Fibroblast of peridontal ligament (primary cell): Measurements from ENCODE around the gene TSHZ1.

ENCODE experiments used
- DNase-seq: peaks from one replicate; pipeline ENCODE4 v3.0.0-alpha.2; 2010; ENCODE audit errors: extremely low read depth

Gene TSHZ1

GRCh38 chr18:75221897-75222296 is 11.3 kb downstream of the TSHZ1 start:
- no peak for DNase-seq

DNA sequence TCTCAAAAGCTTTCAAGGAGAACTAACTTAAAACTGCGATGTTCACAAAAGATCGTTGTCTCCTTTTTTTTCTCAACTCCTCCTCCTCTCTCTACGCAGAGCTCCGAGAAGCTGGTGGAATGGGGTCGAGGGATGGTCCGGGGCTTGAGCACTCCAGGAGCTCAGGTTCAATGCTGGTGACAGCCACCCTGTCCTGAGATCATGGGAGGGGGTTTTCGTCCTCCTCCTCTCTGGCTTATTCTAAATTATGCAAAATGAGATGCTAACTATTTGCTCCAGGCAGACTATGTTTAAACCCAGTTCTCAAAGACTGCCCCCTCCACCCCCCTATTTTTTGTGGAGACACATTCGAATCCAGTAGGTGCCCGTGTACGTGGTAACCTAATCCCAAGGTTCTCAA is 11.8 kb downstream of the TSHZ1 start:
- no peak for DNase-seq

- peak; percentile 46 for DNase-seq
Observed at GRCh38 chr18:75223687-75224347, 13.2 kb downstream of the TSHZ1 start.

DNA sequence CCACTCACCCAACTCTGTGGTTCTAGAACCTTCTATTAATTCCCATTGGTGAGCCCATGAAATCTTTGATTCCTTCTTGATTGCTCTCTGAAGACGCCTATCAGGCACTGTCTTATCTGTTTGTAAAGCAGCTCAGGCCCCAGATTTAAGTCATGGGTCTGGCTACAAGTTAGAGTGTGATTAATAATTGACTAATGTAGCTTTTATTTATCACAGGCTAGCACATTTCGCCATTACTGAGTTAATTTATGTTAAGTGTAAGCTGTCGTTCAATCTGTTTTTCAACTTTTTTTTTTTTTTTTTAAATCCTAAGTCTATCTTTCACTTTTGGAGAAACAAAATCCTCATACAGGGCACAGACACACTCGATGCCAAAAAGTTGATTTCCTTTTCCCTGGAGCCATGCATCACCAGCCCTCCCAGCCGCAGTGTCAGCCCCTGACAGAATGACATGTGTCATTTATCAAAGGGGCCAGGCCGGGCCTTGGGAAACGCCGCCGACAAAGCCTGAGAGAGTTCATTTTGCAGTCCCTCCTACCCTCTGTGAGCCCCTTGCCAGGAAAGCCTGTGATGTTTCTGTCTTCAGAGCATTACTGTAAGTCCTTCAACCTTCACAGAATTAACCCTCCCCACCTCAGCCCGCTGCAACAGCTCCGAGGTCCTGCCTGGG is 15.8 kb downstream of the TSHZ1 start:
- peak; percentile 27 for DNase-seq

DNA sequence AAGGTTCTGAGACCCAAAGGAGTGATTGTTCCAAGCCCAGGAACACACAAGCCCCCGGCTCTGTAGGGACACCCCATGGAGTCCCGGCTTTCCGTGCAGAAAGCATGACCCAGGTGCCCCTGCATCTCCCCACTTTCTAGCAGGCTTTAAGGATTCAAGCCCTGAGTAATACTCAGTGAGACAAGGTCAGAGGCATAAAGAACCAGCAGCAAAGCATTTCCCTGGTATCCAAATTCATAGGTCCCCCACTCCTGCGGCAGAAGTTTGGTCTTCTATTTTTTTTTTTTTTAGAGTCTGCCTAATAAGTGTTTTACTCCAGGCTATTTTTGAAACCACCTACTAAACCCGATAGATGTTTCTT is 16.3 kb downstream of the TSHZ1 start:
- DNase-seq = no peak

GRCh38 chr18:75227535-75228296 is 17.1 kb downstream of the TSHZ1 start:
- DNase-seq = no peak

GRCh38 chr18:75228967-75229366 is 18.4 kb downstream of the TSHZ1 start:
- no peak for DNase-seq

DNA sequence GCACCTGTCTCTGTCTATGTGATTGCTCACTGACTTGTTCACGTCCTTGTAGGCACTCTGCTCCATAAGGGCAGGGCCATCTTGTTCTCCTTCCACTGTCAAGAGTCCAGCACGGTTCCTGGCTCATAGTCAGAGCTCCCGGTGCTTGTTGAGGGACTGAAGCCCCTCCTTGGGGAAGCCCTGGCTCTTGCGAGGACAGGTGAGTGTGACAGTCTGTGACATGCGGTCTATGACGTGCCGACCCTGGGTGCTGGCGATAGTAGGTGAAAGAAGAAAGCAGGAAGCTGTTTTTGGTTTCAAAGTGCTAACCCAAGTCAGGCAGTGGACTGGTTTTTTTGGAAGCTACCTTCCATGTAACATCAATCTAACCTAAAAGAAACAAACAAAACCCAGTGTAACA is 18.8 kb downstream of the TSHZ1 start:
- DNase-seq = no peak

DNA sequence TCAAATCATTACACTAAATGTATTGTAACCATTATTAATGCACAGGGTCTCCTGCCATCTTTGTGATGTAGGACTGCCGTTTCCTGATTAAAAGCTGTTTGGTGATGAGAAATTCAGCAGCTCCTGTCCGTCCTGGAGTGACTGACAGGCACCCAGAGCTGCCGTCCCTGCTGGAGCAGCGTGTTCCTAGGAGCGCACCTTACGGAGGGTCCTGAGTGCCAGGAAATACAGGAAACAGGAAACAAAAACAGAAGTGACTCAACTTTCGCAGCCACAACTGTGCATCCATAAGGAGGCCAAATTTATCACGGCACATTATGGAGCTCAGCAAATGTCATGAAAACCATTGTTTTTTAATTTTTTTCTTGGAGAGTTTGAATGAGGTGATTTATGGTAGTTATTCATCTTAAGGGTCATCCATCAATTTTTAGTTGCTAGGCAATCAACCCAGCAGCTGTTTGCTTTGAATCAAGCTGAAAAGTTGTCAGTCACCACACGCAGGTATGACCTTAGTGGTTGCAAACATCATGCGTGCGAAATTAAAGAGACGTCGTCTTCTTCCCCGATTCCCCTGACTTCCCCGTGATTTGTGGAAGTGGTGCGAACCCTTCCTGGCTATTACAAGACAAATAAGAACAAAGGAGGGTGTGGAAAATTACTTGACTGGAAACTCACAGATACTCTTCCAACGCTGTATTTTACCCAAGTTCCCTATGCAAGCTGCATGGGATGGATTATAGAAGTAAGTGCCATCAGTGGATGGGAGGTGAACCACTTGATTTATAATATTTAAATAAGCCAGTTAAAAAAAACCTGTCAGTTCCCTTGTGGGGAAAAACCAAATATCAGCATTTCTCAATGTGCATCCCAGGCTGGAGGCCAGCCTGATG is 19.8 kb downstream of the TSHZ1 start:
- DNase-seq = no peak

- no peak for DNase-seq
Observed at GRCh38 chr18:75231053-75231406, 20.4 kb downstream of the TSHZ1 start.

DNA sequence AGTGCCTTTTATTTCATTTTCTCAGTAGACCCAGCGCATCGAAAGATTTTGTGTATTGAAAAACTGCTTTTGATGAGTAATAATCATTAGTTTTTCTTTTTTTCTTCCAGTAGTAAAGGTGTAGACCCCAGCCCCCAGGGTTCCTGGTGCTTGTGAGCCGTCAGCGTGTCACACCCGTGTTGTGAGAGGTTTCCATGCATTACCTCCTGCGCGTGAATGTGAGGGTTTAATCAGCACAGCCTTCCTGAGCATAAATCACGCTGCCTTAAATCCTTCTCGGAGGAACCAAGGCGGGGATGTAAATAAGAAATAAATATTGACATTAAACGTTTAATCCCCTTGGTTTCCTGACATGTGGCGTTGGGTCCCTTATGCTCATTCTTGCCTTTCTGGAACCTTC is 24.3 kb downstream of the TSHZ1 start:
- DNase-seq = no peak

- no peak for DNase-seq
Observed at GRCh38 chr18:75235896-75236295, 25.3 kb downstream of the TSHZ1 start.

- DNase-seq = no peak
Observed at GRCh38 chr18:75238100-75238499, 27.5 kb downstream of the TSHZ1 start.

GRCh38 chr18:75238786-75239185 is 28.2 kb downstream of the TSHZ1 start:
- no peak for DNase-seq

DNA sequence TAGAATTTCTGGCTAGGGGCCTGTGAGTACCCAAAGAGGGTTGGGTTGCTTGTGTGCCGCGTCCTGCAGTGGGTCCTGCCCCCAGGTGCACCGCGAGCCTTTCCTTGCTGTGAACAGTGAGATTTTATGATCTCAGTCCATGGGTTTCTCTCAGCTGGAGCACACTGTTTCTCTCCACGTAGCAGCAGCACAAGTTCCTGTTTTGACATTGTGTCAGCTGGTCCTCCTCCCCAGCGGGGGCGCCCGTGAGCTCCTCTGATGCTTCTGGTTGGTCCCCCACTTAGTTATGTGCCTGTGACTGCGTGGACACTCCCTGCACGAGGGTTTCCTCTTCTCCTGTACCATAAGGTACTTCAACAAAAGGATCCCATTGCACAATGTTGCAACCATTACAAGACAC is 29.8 kb downstream of the TSHZ1 start:
- no peak for DNase-seq

- no peak for DNase-seq
Observed at GRCh38 chr18:75241705-75242104, 31.1 kb downstream of the TSHZ1 start.

- no peak for DNase-seq
Observed at GRCh38 chr18:75244351-75245313, 34.0 kb downstream of the TSHZ1 start.

GRCh38 chr18:75246721-75247610 is 36.4 kb downstream of the TSHZ1 start:
- DNase-seq = peak; percentile 90

DNA sequence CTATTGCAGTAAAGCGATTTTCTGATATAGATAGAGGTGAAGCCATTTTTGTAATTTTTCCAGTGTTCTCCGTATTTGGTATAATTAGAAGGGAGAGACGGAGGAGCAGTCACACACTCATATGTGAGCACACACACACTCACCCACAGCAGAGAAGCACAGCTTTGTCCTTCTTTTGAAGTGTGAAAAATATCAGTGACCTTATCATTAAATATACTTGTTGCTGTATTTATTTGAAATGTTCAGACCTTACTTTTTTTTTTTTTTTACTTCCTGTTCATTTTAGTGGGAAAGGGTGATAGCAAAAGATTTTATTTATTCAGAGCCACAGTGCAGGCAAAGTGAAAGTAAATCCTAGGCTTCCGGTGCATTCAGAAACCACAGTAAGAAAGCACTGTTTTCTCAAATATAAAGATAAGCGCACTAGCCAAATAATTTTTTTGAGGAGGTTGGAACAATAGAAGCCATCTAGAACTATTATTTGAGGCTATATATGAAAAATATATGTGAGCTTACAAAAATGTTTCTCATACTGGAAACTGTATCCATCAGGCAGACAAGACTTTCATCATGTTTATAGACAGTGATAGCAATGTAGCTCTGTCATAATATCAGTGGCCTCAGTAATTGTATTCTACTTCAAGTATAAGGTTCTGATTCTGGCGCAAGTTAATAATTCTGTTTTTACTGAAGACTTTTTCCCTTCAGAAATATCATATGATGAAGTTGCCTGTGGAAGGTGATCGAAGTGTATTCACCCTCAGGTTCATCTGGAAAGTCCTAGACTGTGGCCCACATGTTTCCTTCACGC is 37.2 kb downstream of the TSHZ1 start:
- DNase-seq = peak; percentile 80
